ENCODE results near the gene KLHL29. TPM values are rescaled to one million over a fixed set of nuclear protein-coding genes. Genes with fewer than 3 reads are reported as not detected.

KLHL29 gene
- total RNA-seq, 1 donor from 2014 or later: 5.5 TPM

GRCh38 chr2:23624378-23624777 lies 239.4 kb downstream of the KLHL29 start:
- Mint-ChIP-seq H3K27me3 (ENCODE audit: low read depth, unreplicated experiment) (peaks cover 53% of the 10 kb centered on the region), H3K27ac (ENCODE audit: unreplicated experiment) (no peak overlapping the region), H3K36me3 (ENCODE audit: low read depth, unreplicated experiment) (peaks cover 6% of the 10 kb centered on the region), H3K4me3 (ENCODE audit: unreplicated experiment) (no peak overlapping the region), H3K9me3 (ENCODE audit: unreplicated experiment) (peaks cover 11% of the 10 kb centered on the region), H3K4me1 (ENCODE audit: low read depth, unreplicated experiment) (peaks cover 13% of the 10 kb centered on the region)
- H4K20me1 ChIP-seq (ENCODE audit: insufficient read depth, low read length): peaks cover 3% of the 10 kb centered on the region
- H3K36me3 ChIP-seq (ENCODE audit: insufficient read depth, low read length): no peaks in the 10 kb centered on the region
- DNase-seq (ENCODE audit: low read depth): no peak
- TF ChIP-seq CTCF (IDR thresholded peaks at IDR 0.05; ENCODE audit: insufficient read depth, low read depth, low read length) (peak; percentile 36), EZH2 (IDR thresholded peaks at IDR 0.05; ENCODE audit: insufficient read depth, low read length) (no peak)
- H3K4me3 ChIP-seq (ENCODE audit: insufficient read depth, low read depth, low read length): no peak overlapping the region
- H3K9me3 ChIP-seq (ENCODE audit: insufficient read depth, low read depth, low read length): peaks cover 10% of the 10 kb centered on the region
- H3K79me2 ChIP-seq (ENCODE audit: insufficient read depth, low read length): no peaks in the 10 kb centered on the region
- no peak overlapping the region for H3K9ac ChIP-seq (ENCODE audit: low read length)
- peaks cover 2% of the 10 kb centered on the region for H3K27me3 ChIP-seq (ENCODE audit: insufficient read depth, low read length)
- FAIRE-seq: no peak
- no peak overlapping the region for H3K27ac ChIP-seq (ENCODE audit: low read depth, low read length)
- no peak overlapping the region for H2AFZ ChIP-seq (ENCODE audit: low read depth, low read length)
- H3K4me2 ChIP-seq (ENCODE audit: low read length): no peak overlapping the region
- no peaks in the 10 kb centered on the region for H3K4me1 ChIP-seq (ENCODE audit: insufficient read depth, low read length)

- Histone ChIP-seq H3K4me1 (ENCODE audit: insufficient read depth, low read length) (no peaks in the 10 kb centered on the region), H3K9me3 (ENCODE audit: insufficient read depth, low read depth, low read length) (peaks cover 10% of the 10 kb centered on the region), H3K4me3 (ENCODE audit: insufficient read depth, low read depth, low read length) (no peak overlapping the region), H3K4me2 (ENCODE audit: low read length) (no peak overlapping the region), H3K79me2 (ENCODE audit: insufficient read depth, low read length) (no peaks in the 10 kb centered on the region), H3K9ac (ENCODE audit: low read length) (no peak overlapping the region), H3K27me3 (ENCODE audit: insufficient read depth, low read length) (peaks cover 2% of the 10 kb centered on the region), H3K36me3 (ENCODE audit: insufficient read depth, low read length) (no peaks in the 10 kb centered on the region), H4K20me1 (ENCODE audit: insufficient read depth, low read length) (peaks cover 3% of the 10 kb centered on the region), H2AFZ (ENCODE audit: low read depth, low read length) (no peak overlapping the region), H3K27ac (ENCODE audit: low read depth, low read length) (no peak overlapping the region)
- Mint-ChIP-seq H3K4me1 (ENCODE audit: low read depth, unreplicated experiment) (peaks cover 14% of the 10 kb centered on the region), H3K27ac (ENCODE audit: unreplicated experiment) (no peak overlapping the region), H3K9me3 (ENCODE audit: unreplicated experiment) (peaks cover 11% of the 10 kb centered on the region), H3K4me3 (ENCODE audit: unreplicated experiment) (no peak overlapping the region), H3K27me3 (ENCODE audit: low read depth, unreplicated experiment) (peaks cover 51% of the 10 kb centered on the region), H3K36me3 (ENCODE audit: low read depth, unreplicated experiment) (peaks cover 6% of the 10 kb centered on the region)
- DNase-seq (ENCODE audit: low read depth) (no peak), FAIRE-seq (no peak)
- TF ChIP-seq CTCF (IDR thresholded peaks at IDR 0.05; ENCODE audit: insufficient read depth, low read depth, low read length) (no peak), EZH2 (IDR thresholded peaks at IDR 0.05; ENCODE audit: insufficient read depth, low read length) (no peak)
Measured at GRCh38 chr2:23624915-23625314, 239.9 kb downstream of the KLHL29 start.

- TF ChIP-seq EZH2 (IDR thresholded peaks at IDR 0.05; ENCODE audit: insufficient read depth, low read length) (no peak), CTCF (IDR thresholded peaks at IDR 0.05; ENCODE audit: insufficient read depth, low read depth, low read length) (no peak)
- H3K27ac Mint-ChIP-seq (ENCODE audit: unreplicated experiment): no peak overlapping the region
- Histone ChIP-seq H3K4me1 (ENCODE audit: insufficient read depth, low read length) (no peaks in the 10 kb centered on the region), H3K36me3 (ENCODE audit: insufficient read depth, low read length) (no peaks in the 10 kb centered on the region), H3K79me2 (ENCODE audit: insufficient read depth, low read length) (no peaks in the 10 kb centered on the region), H3K27me3 (ENCODE audit: insufficient read depth, low read length) (peaks cover 2% of the 10 kb centered on the region), H4K20me1 (ENCODE audit: insufficient read depth, low read length) (peaks cover 3% of the 10 kb centered on the region), H3K4me2 (ENCODE audit: low read length) (no peak overlapping the region), H2AFZ (ENCODE audit: low read depth, low read length) (no peak overlapping the region), H3K4me3 (ENCODE audit: insufficient read depth, low read depth, low read length) (no peak overlapping the region), H3K9ac (ENCODE audit: low read length) (no peak overlapping the region), H3K9me3 (ENCODE audit: insufficient read depth, low read depth, low read length) (peaks cover 10% of the 10 kb centered on the region), H3K27ac (ENCODE audit: low read depth, low read length) (no peak overlapping the region)
- H3K9me3 Mint-ChIP-seq (ENCODE audit: unreplicated experiment): peaks cover 11% of the 10 kb centered on the region
- peaks cover 11% of the 10 kb centered on the region for H3K4me1 Mint-ChIP-seq (ENCODE audit: low read depth, unreplicated experiment)
- H3K27me3 Mint-ChIP-seq (ENCODE audit: low read depth, unreplicated experiment): peaks cover 43% of the 10 kb centered on the region
- no peak overlapping the region for H3K4me3 Mint-ChIP-seq (ENCODE audit: unreplicated experiment)
- FAIRE-seq: no peak
- no peak for DNase-seq (ENCODE audit: low read depth)
- peaks cover 6% of the 10 kb centered on the region for H3K36me3 Mint-ChIP-seq (ENCODE audit: low read depth, unreplicated experiment)
Measured at GRCh38 chr2:23625726-23626125, 240.7 kb downstream of the KLHL29 start.
